HG03064 (cell line): ENCODE measurements around the gene PARM1.
"Not testable (repeated sequence)": the region's sequence is repeated elsewhere in the genome, so short reads cannot be mapped to it uniquely, and the experiment has no call there.

Source experiments
- ATAC-seq: cut with Tn5 transposase; IDR thresholded peaks from one replicate; pipeline ENCODE4 v1.9.1; 2021; ENCODE audit warnings: low read depth; ENCODE audit not compliant: unreplicated experiment

The PARM1 gene

GRCh38 chr4:74982546-74983252, 49.8 kb downstream of the PARM1 start:
- ATAC-seq = no peak

- no peak for ATAC-seq
These were observed 50.3 kb downstream of the PARM1 start for GRCh38 chr4:74983253-74983635.

- no peak for ATAC-seq
These were observed 57.5 kb downstream of the PARM1 start for GRCh38 chr4:74990276-74990875.

- ATAC-seq = not testable (repeated sequence)
These were observed 61.5 kb downstream of the PARM1 start for GRCh38 chr4:74994436-74994835.

- ATAC-seq = no peak
These were observed 64.1 kb downstream of the PARM1 start for GRCh38 chr4:74996996-74997395.

GRCh38 chr4:74997948-74998729, 65.2 kb downstream of the PARM1 start:
- no peak for ATAC-seq

GRCh38 chr4:74999714-75000309, 66.9 kb downstream of the PARM1 start:
- ATAC-seq = no peak

GRCh38 chr4:75001871-75002270, 69.0 kb downstream of the PARM1 start:
- ATAC-seq = no peak

GRCh38 chr4:75002381-75002780, 69.5 kb downstream of the PARM1 start:
- no peak for ATAC-seq

GRCh38 chr4:75003979-75004378, 71.1 kb downstream of the PARM1 start:
- ATAC-seq = no peak

GRCh38 chr4:75004755-75005668, 72.1 kb downstream of the PARM1 start:
- ATAC-seq = peak; percentile 66

- no peak for ATAC-seq
These were observed 72.8 kb downstream of the PARM1 start for GRCh38 chr4:75005727-75006126.

- no peak for ATAC-seq
These were observed 75.0 kb downstream of the PARM1 start for GRCh38 chr4:75007891-75008290.

- no peak for ATAC-seq
These were observed 76.2 kb downstream of the PARM1 start for GRCh38 chr4:75009138-75009537.

- no peak for ATAC-seq
These were observed 78.3 kb downstream of the PARM1 start for GRCh38 chr4:75011131-75011795.

- ATAC-seq = no peak
These were observed 82.7 kb downstream of the PARM1 start for GRCh38 chr4:75015627-75016026.

GRCh38 chr4:75016472-75016871, 83.6 kb downstream of the PARM1 start:
- no peak for ATAC-seq

- no peak for ATAC-seq
These were observed 86.0 kb downstream of the PARM1 start for GRCh38 chr4:75018811-75019479.

- no peak for ATAC-seq
These were observed 92.5 kb downstream of the PARM1 start for GRCh38 chr4:75025431-75025830.
